ENCODE measurements around the gene TMEM238. TPM values are rescaled to one million over a fixed set of nuclear protein-coding genes. Genes with fewer than 3 reads are reported as not detected.

Gene TMEM238
- total and polyA plus RNA-seq, 2 donors (not counting 3 experiments of a cell fraction or from before 2014, with no cell fraction given) = 0.18 to 0.35 TPM

- FAIRE-seq = no peak
- intact Hi-C loops (cut with micrococcal nuclease) = no loop called here
- no TSS peak for BruUV-seq (replicated peaks)
These were observed 6.5 kb downstream of the TMEM238 start for GRCh38 chr19:55377356-55378131.

GRCh38 chr19:55376241-55376933 lies 7.7 kb downstream of the TMEM238 start, which contains the start of gene TMEM190:
Gene TMEM190 (plus strand): TSS chr19:55376826. CDS start chr19:55376854, 28 bp downstream.
- H3K9me1 ChIP-seq (replicated peaks; ENCODE audit: control insufficient read depth, extremely low read depth, insufficient read depth, low read length) = no peaks in the 10 kb centered on the region
- H3K36me3 ChIP-seq (ENCODE audit: control insufficient read depth in 2 of 2, extremely low read depth in 1 of 2, insufficient read depth in 2 of 2, low read length in 2 of 2) = no peaks in the 10 kb centered on the region
- dilution Hi-C loops (cut with MboI; ENCODE audit: extremely low pct_ligation_motif_present, low sequenced_read_pairs) (no loop called here), intact Hi-C loops (cut with micrococcal nuclease) (no loop called here)
- H3K27me3 ChIP-seq (ENCODE audit: control insufficient read depth in 2 of 2, insufficient read depth in 2 of 2, low read length in 2 of 2) = peaks cover 12 to 17% of the 10 kb centered on the region in 2 experiments
- FAIRE-seq (no peak), DNase-seq (ENCODE audit: low read depth, low spot score) (no peak)
- no peak within 1 kb of the TSS for H3K4me2 ChIP-seq (ENCODE audit: insufficient read depth, low read length)
- POLR2A ChIA-PET = no interaction called here
- H3K9ac ChIP-seq (replicated peaks; ENCODE audit: extremely low read depth, insufficient read depth, low read length) = no peak within 1 kb of the TSS
- CTCF ChIA-PET = interaction anchor here (1.4 kb wide), 1 partner anchor 7 kb away, joined by 5 read pairs; the partner anchor contains the start of gene TMEM238
- H2AFZ ChIP-seq (ENCODE audit: low read depth, low read length) = no peak within 1 kb of the TSS
- no peaks in the 10 kb centered on the region for H3K9me3 ChIP-seq (replicated peaks; ENCODE audit: control insufficient read depth, insufficient read depth, low read length)
- H3K4me3 ChIP-seq (replicated peaks in 1 of 3; ENCODE audit: insufficient read depth in 1 of 3, low read depth in 1 of 3, low read length in 3 of 3) = no peak within 1 kb of the TSS
- TF ChIP-seq EZH2 (IDR thresholded peaks at IDR 0.05; ENCODE audit: borderline replicate concordance, low read depth, low read length, severe bottlenecking) (no peak), POLR2A (IDR thresholded peaks at IDR 0.05; ENCODE audit: low read depth, low read length) (no peak), CTCF (IDR thresholded peaks at IDR 0.05; ENCODE audit: extremely low read depth in 1 of 2, insufficient read depth in 1 of 2, low read depth in 1 of 2, low read length in 2 of 2) (no peak), GATA2 (IDR thresholded peaks at IDR 0.05; ENCODE audit: insufficient read depth, insufficient read length, low read depth, low read length) (no peak), POLR2AphosphoS5 (IDR thresholded peaks at IDR 0.05; ENCODE audit: insufficient read depth, low read depth, low read length) (no peak), MAX (IDR thresholded peaks at IDR 0.05; ENCODE audit: insufficient read depth, insufficient read length) (no peak), FOS (IDR thresholded peaks at IDR 0.05; ENCODE audit: borderline replicate concordance, insufficient read depth, low read length) (no peak), JUN (IDR thresholded peaks at IDR 0.05; ENCODE audit: borderline replicate concordance, insufficient read depth, insufficient read length, low read depth) (no peak), MYC (IDR thresholded peaks at IDR 0.05; ENCODE audit: low read depth, low read length) (no peak)
- BruUV-seq (replicated peaks) = no TSS peak
- no peaks in the 10 kb centered on the region for H3K79me2 ChIP-seq (ENCODE audit: control insufficient read depth, insufficient read depth, low read length)
- H3K4me1 ChIP-seq (ENCODE audit: control insufficient read depth, extremely low read depth, insufficient read depth, low read length) = no peaks in the 10 kb centered on the region
- no peak within 1 kb of the TSS for H3K27ac ChIP-seq (ENCODE audit: insufficient read depth, low read depth, low read length)
- H4K20me1 ChIP-seq (replicated peaks; ENCODE audit: control insufficient read depth, extremely low read depth, insufficient read depth, low read length) = no peaks in the 10 kb centered on the region

More at GRCh38 chr19:55377356-55378131, 6.5 kb downstream of the TMEM238 start:
- H2AFZ ChIP-seq (ENCODE audit: low read depth, low read length) = no peak overlapping the region
- no peaks in the 10 kb centered on the region for H3K9me1 ChIP-seq (replicated peaks; ENCODE audit: control insufficient read depth, extremely low read depth, insufficient read depth, low read length)
- H3K27me3 ChIP-seq (ENCODE audit: control insufficient read depth in 2 of 2, insufficient read depth in 2 of 2, low read length in 2 of 2) = peaks cover 12 to 17% of the 10 kb centered on the region in 2 experiments
- H3K4me2 ChIP-seq (ENCODE audit: insufficient read depth, low read length) = no peak overlapping the region
- ChIA-PET POLR2A (no interaction called here), CTCF (interaction anchor here (1.0 kb wide), 1 partner anchor 38 kb away, joined by 3 read pairs; the partner anchor contains the start of gene KMT5C)
- H3K4me1 ChIP-seq (ENCODE audit: control insufficient read depth, extremely low read depth, insufficient read depth, low read length) = no peaks in the 10 kb centered on the region
- DNase-seq (ENCODE audit: low read depth, low spot score) = no peak
- no peak overlapping the region for H3K27ac ChIP-seq (ENCODE audit: insufficient read depth, low read depth, low read length)
- no peaks in the 10 kb centered on the region for H3K79me2 ChIP-seq (ENCODE audit: control insufficient read depth, insufficient read depth, low read length)
- no peaks in the 10 kb centered on the region for H4K20me1 ChIP-seq (replicated peaks; ENCODE audit: control insufficient read depth, extremely low read depth, insufficient read depth, low read length)
- no peak overlapping the region for H3K9ac ChIP-seq (replicated peaks; ENCODE audit: extremely low read depth, insufficient read depth, low read length)
- no peaks in the 10 kb centered on the region for H3K9me3 ChIP-seq (replicated peaks; ENCODE audit: control insufficient read depth, insufficient read depth, low read length)
- no peaks in the 10 kb centered on the region for H3K36me3 ChIP-seq (ENCODE audit: control insufficient read depth in 2 of 2, extremely low read depth in 1 of 2, insufficient read depth in 2 of 2, low read length in 2 of 2)
- dilution Hi-C loops (cut with MboI; ENCODE audit: extremely low pct_ligation_motif_present, low sequenced_read_pairs) = no loop called here
- no peak for TF ChIP-seq FOS (IDR thresholded peaks at IDR 0.05; ENCODE audit: borderline replicate concordance, insufficient read depth, low read length)
- TF ChIP-seq EZH2 (IDR thresholded peaks at IDR 0.05; ENCODE audit: borderline replicate concordance, low read depth, low read length, severe bottlenecking) = peak; percentile 70
- no peak overlapping the region for H3K4me3 ChIP-seq (replicated peaks in 1 of 3; ENCODE audit: insufficient read depth in 1 of 3, low read depth in 1 of 3, low read length in 3 of 3)
